GM19438 (cell line): ENCODE results near the gene KCNJ14.

Experiments
- ATAC-seq: cut with Tn5 transposase; IDR thresholded peaks from one replicate; pipeline ENCODE4 v1.9.1; 2021; ENCODE audit warnings: low read depth; ENCODE audit not compliant: unreplicated experiment

Gene KCNJ14

GRCh38 chr19:48455171-48455907, at the start of gene KCNJ14:
Gene KCNJ14, plus strand, starts transcription at chr19:48455574. Its CDS starts 6,151 bp downstream, at chr19:48461725.
- ATAC-seq = no peak

- no peak for ATAC-seq
Measured at GRCh38 chr19:48405850-48406249, 49.5 kb upstream of the KCNJ14 start.

GRCh38 chr19:48413879-48414587, 41.3 kb upstream of the KCNJ14 start:
- no peak for ATAC-seq

- ATAC-seq = no peak
Measured at GRCh38 chr19:48415395-48415794, 40.0 kb upstream of the KCNJ14 start.

- no peak for ATAC-seq
Measured at GRCh38 chr19:48415806-48416221, 39.6 kb upstream of the KCNJ14 start.

- no peak for ATAC-seq
Measured at GRCh38 chr19:48417421-48417820, 38.0 kb upstream of the KCNJ14 start.

- ATAC-seq = no peak
Measured at GRCh38 chr19:48418317-48419064, 36.9 kb upstream of the KCNJ14 start.

- ATAC-seq = no peak
Measured at GRCh38 chr19:48419158-48419920, 36.0 kb upstream of the KCNJ14 start.

- no peak for ATAC-seq
Measured at GRCh38 chr19:48421548-48421947, 33.8 kb upstream of the KCNJ14 start.

- no peak for ATAC-seq
Measured at GRCh38 chr19:48424694-48425219, 30.6 kb upstream of the KCNJ14 start.

GRCh38 chr19:48428670-48429069, 26.7 kb upstream of the KCNJ14 start:
- no peak for ATAC-seq

- ATAC-seq = no peak
Measured at GRCh38 chr19:48433337-48433736, 22.0 kb upstream of the KCNJ14 start.

GRCh38 chr19:48436586-48436985, 18.8 kb upstream of the KCNJ14 start:
- ATAC-seq = no peak

- ATAC-seq = no peak
Measured at GRCh38 chr19:48441360-48442050, 13.9 kb upstream of the KCNJ14 start.

- no peak for ATAC-seq
Measured at GRCh38 chr19:48442116-48443035, 13.0 kb upstream of the KCNJ14 start.

GRCh38 chr19:48443256-48443655, 12.1 kb upstream of the KCNJ14 start:
- no peak for ATAC-seq

- no peak for ATAC-seq
Measured at GRCh38 chr19:48443731-48444128, 11.6 kb upstream of the KCNJ14 start.

- ATAC-seq = no peak
Measured at GRCh38 chr19:48444129-48444935, 11.0 kb upstream of the KCNJ14 start.
